Lower leg skin (tissue), 4 donors: ENCODE measurements around the gene NOTCH3. TPM values are rescaled to one million over a fixed set of nuclear protein-coding genes. Genes with fewer than 3 reads are reported as not detected.

Experiments
- DNase-seq, 2 donors: peaks; one replicate each; pipeline ENCODE4 v3.0.0-alpha.2; 2019; ENCODE audit warnings: low spot score in 2 of 2
- H3K4me3 ChIP-seq: fragments of 200-600 bp; sonication (generic); 2 replicates; pipeline ENCODE4 v1.5.1; 2017; ENCODE audit warnings: mild to moderate bottlenecking, low read depth; ENCODE audit not compliant: poor library complexity, severe bottlenecking
- CTCF ChIP-seq, 3 donors: fragments of 450-650 bp; IDR thresholded peaks; one replicate each; pipeline ENCODE4 v1.5.1; 2016; ENCODE audit warnings: antibody characterized with exemption in 3 of 3, mild to moderate bottlenecking in 3 of 3, moderate library complexity in 2 of 3
- POLR2A ChIP-seq, 2 donors: fragments of 450-650 bp; IDR thresholded peaks; one replicate each; pipeline ENCODE4 v1.6.1; 2016 to 2017; ENCODE audit warnings: antibody characterized with exemption in 2 of 2, mild to moderate bottlenecking in 1 of 2, moderate library complexity in 1 of 2
- WGBS, 2 donors: methylation state at CpG; one replicate each; pipeline ENCODE4 v1.1.5; 2018; 5-methylcytosine and 5-hydroxymethylcytosine counted together
- intact Hi-C: fragments of 100-400 bp; cut with DNase I; formaldehyde crosslinking; loops from one replicate; pipeline ENCODE4 v1.15.0; 2023; ENCODE audit warnings: low total_unique reads
- total RNA-seq, 4 donors: library from RNA; depleted of rRNA; stranded (reverse); fragments of >200 nt; gene quantifications; one replicate each; pipeline ENCODE4 v1.1.0, GENCODE V29; 2016

The NOTCH3 gene
- total RNA-seq, 4 donors from 2014 or later: 215 to 332 (median 251) TPM

GRCh38 chr19:15120135-15121026 is 80.4 kb downstream of the NOTCH3 start:
- no peak overlapping the region for H3K4me3 ChIP-seq
- no peak for TF ChIP-seq POLR2A (IDR thresholded peaks at IDR 0.05)
- TF ChIP-seq CTCF (IDR thresholded peaks at IDR 0.05): no peak
- intact Hi-C loops: no loop called here
- DNase-seq: no peak
- WGBS, 2 donors: 91 to 94% methylated on average over 14 of the region's 14 CpGs

GRCh38 chr19:15118789-15119494 is 81.9 kb downstream of the NOTCH3 start:
- intact Hi-C loops: no loop called here
- H3K4me3 ChIP-seq: no peak overlapping the region
- TF ChIP-seq CTCF (IDR thresholded peaks at IDR 0.05): no peak
- TF ChIP-seq POLR2A (IDR thresholded peaks at IDR 0.05): no peak
- no peak for DNase-seq
- WGBS, 2 donors: 94 to 95% methylated on average over 20 of the region's 20 CpGs

- intact Hi-C loops: no loop called here
- 67 to 71% methylated on average over 2 of the region's 2 CpGs for WGBS, 2 donors
- DNase-seq: no peak
- TF ChIP-seq POLR2A (IDR thresholded peaks at IDR 0.05) (no peak), CTCF (IDR thresholded peaks at IDR 0.05) (no peak)
- no peak overlapping the region for H3K4me3 ChIP-seq
Observed at GRCh38 chr19:15118248-15118647, 82.5 kb downstream of the NOTCH3 start.

GRCh38 chr19:15116856-15117255 is 83.9 kb downstream of the NOTCH3 start:
- intact Hi-C loops: no loop called here
- 91 to 95% methylated on average over 12 of the region's 12 CpGs for WGBS, 2 donors
- H3K4me3 ChIP-seq: no peak overlapping the region
- TF ChIP-seq CTCF (IDR thresholded peaks at IDR 0.05): no peak
- no peak for TF ChIP-seq POLR2A (IDR thresholded peaks at IDR 0.05)
- DNase-seq: no peak

GRCh38 chr19:15115762-15116615 is 84.8 kb downstream of the NOTCH3 start:
- 81 to 88% methylated on average over 22 of the region's 23 CpGs for WGBS, 2 donors
- H3K4me3 ChIP-seq: no peak overlapping the region
- TF ChIP-seq CTCF (IDR thresholded peaks at IDR 0.05) (no peak), POLR2A (IDR thresholded peaks at IDR 0.05) (no peak)
- no peak for DNase-seq
- intact Hi-C loops: no loop called here
